ENCODE measurements around the gene PLAAT5. TPM values are rescaled to one million over a fixed set of nuclear protein-coding genes. Genes with fewer than 3 reads are reported as not detected.
"Not testable (repeated sequence)": the region's sequence is repeated elsewhere in the genome, so short reads cannot be mapped to it uniquely, and the experiment has no call there.

PLAAT5 gene
- total RNA-seq, 1 donor from 2014 or later, result 3.7 TPM

- Histone ChIP-seq H3K4me3 (ENCODE audit: low read length in 3 of 3) (no peak overlapping the region), H3K36me3 (ENCODE audit: control insufficient read depth in 3 of 3, insufficient read depth in 3 of 3, low read length in 3 of 3) (no peaks in the 10 kb centered on the region), H3K27ac (ENCODE audit: low read depth, low read length) (no peak overlapping the region), H3K9ac (ENCODE audit: low read depth in 1 of 3, low read length in 3 of 3) (no peak overlapping the region), H3K27me3 (ENCODE audit: control insufficient read depth in 3 of 3, insufficient read depth in 3 of 3, low read length in 3 of 3) (no peaks in the 10 kb centered on the region), H3K9me3 (ENCODE audit: control insufficient read depth in 3 of 3, low read length in 3 of 3) (no peaks in the 10 kb centered on the region), H3K4me1 (ENCODE audit: control insufficient read depth in 3 of 3, insufficient read depth in 3 of 3, low read length in 3 of 3) (no peaks in the 10 kb centered on the region)
Measured at GRCh38 chr11:63530021-63530420, 39.1 kb upstream of the PLAAT5 start.

DNA sequence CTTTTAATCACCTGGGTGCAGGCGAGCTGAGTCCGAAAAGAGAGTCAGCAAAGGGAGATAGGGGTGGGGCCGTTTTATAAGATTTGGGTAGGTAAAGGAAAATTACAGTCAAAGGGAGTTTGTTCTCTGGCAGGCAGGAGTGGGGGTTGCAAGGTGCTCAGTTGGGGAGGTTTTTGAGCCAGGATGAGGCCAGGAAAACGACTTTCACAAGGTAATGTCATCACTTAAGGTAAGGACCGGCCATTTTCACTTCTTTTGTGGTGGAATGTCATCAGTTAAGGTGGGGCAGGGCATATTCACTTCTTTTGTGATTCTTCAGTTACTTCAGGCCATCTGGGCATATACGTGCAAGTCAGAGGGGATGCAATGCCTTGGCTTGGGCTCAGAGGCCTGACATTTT lies 38.4 kb upstream of the PLAAT5 start:
- not testable (repeated sequence) for H3K27me3 ChIP-seq (ENCODE audit: control insufficient read depth in 3 of 3, insufficient read depth in 3 of 3, low read length in 3 of 3); H3K4me3 ChIP-seq (ENCODE audit: low read length in 3 of 3); H3K9ac ChIP-seq (ENCODE audit: low read depth in 1 of 3, low read length in 3 of 3); H3K27ac ChIP-seq (ENCODE audit: low read depth, low read length); H3K9me3 ChIP-seq (ENCODE audit: control insufficient read depth in 3 of 3, low read length in 3 of 3); H3K4me1 ChIP-seq (ENCODE audit: control insufficient read depth in 3 of 3, insufficient read depth in 3 of 3, low read length in 3 of 3); H3K36me3 ChIP-seq (ENCODE audit: control insufficient read depth in 3 of 3, insufficient read depth in 3 of 3, low read length in 3 of 3)

DNA sequence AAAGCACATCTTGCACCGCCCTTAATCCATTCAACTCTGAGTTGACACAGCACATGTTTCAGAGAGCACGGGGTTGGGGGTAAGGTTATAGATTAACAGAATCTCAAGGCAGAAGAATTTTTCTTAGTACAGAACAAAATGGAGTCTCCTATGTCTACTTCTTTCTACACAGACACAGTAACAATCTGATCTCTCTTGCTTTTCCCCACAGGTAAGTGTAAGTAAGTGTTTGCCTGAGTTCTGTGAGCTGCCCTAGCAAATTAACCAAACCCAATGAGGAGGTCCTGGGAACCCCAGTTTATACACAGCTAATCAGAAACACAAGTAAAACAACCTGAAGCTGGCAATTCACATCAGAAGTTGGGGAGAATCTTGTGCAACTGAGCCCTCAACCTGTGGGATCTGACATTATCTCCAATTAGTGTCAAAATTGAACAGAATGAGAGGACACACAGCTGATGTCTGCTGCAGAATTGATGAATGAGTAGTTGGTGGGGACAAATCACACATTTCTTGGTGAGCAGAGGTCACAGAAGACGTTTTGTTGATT lies 37.8 kb upstream of the PLAAT5 start:
- not testable (repeated sequence) for H3K36me3 ChIP-seq (ENCODE audit: control insufficient read depth in 3 of 3, insufficient read depth in 3 of 3, low read length in 3 of 3); H3K27ac ChIP-seq (ENCODE audit: low read depth, low read length); H3K9ac ChIP-seq (ENCODE audit: low read depth in 1 of 3, low read length in 3 of 3); H3K9me3 ChIP-seq (ENCODE audit: control insufficient read depth in 3 of 3, low read length in 3 of 3); H3K27me3 ChIP-seq (ENCODE audit: control insufficient read depth in 3 of 3, insufficient read depth in 3 of 3, low read length in 3 of 3); H3K4me3 ChIP-seq (ENCODE audit: low read length in 3 of 3); H3K4me1 ChIP-seq (ENCODE audit: control insufficient read depth in 3 of 3, insufficient read depth in 3 of 3, low read length in 3 of 3)

GRCh38 chr11:63528156-63528555 lies 37.2 kb upstream of the PLAAT5 start:
- not testable (repeated sequence) for H3K4me3 ChIP-seq (ENCODE audit: low read length in 3 of 3); H3K9me3 ChIP-seq (ENCODE audit: control insufficient read depth in 3 of 3, low read length in 3 of 3); H3K36me3 ChIP-seq (ENCODE audit: control insufficient read depth in 3 of 3, insufficient read depth in 3 of 3, low read length in 3 of 3); H3K27ac ChIP-seq (ENCODE audit: low read depth, low read length); H3K4me1 ChIP-seq (ENCODE audit: control insufficient read depth in 3 of 3, insufficient read depth in 3 of 3, low read length in 3 of 3); H3K27me3 ChIP-seq (ENCODE audit: control insufficient read depth in 3 of 3, insufficient read depth in 3 of 3, low read length in 3 of 3); H3K9ac ChIP-seq (ENCODE audit: low read depth in 1 of 3, low read length in 3 of 3)

DNA sequence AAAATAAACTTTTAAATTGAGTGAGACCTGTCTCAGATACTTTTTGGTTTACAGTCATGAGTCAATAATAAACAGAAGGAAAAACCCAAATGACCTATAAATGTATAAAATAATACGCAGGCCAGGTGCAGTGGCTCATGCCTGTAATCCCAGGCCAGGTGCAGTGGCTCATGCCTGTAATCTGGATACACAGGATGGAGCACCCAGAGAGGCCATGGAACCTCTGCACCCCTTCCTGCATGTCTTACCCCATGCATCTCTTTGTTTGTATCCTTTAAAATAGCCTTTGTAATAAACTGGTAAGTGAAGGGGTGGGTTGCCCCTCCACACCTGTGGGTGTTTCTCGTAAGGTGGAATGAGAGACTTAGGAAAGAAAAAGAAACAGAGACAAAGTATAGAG lies 36.7 kb upstream of the PLAAT5 start:
- Histone ChIP-seq H3K27me3 (ENCODE audit: control insufficient read depth in 3 of 3, insufficient read depth in 3 of 3, low read length in 3 of 3) (no peaks in the 10 kb centered on the region), H3K27ac (ENCODE audit: low read depth, low read length) (no peak overlapping the region), H3K4me1 (ENCODE audit: control insufficient read depth in 3 of 3, insufficient read depth in 3 of 3, low read length in 3 of 3) (no peaks in the 10 kb centered on the region), H3K9ac (ENCODE audit: low read depth in 1 of 3, low read length in 3 of 3) (no peak overlapping the region), H3K4me3 (ENCODE audit: low read length in 3 of 3) (no peak overlapping the region), H3K9me3 (ENCODE audit: control insufficient read depth in 3 of 3, low read length in 3 of 3) (peaks cover 0 to 5% (median 0%) of the 10 kb centered on the region in 3 donors), H3K36me3 (ENCODE audit: control insufficient read depth in 3 of 3, insufficient read depth in 3 of 3, low read length in 3 of 3) (no peaks in the 10 kb centered on the region)

- Histone ChIP-seq H3K27me3 (ENCODE audit: control insufficient read depth in 3 of 3, insufficient read depth in 3 of 3, low read length in 3 of 3) (no peaks in the 10 kb centered on the region), H3K27ac (ENCODE audit: low read depth, low read length) (no peak overlapping the region), H3K4me3 (ENCODE audit: low read length in 3 of 3) (no peak overlapping the region), H3K9ac (ENCODE audit: low read depth in 1 of 3, low read length in 3 of 3) (no peak overlapping the region), H3K36me3 (ENCODE audit: control insufficient read depth in 3 of 3, insufficient read depth in 3 of 3, low read length in 3 of 3) (no peaks in the 10 kb centered on the region), H3K4me1 (ENCODE audit: control insufficient read depth in 3 of 3, insufficient read depth in 3 of 3, low read length in 3 of 3) (no peaks in the 10 kb centered on the region), H3K9me3 (ENCODE audit: control insufficient read depth in 3 of 3, low read length in 3 of 3) (peaks cover 0 to 5% (median 0%) of the 10 kb centered on the region in 3 donors)
Measured at GRCh38 chr11:63523151-63523550, 32.2 kb upstream of the PLAAT5 start.

- H3K9ac ChIP-seq (ENCODE audit: low read depth in 1 of 3, low read length in 3 of 3), result no peak overlapping the region
- H3K4me3 ChIP-seq (ENCODE audit: low read length in 3 of 3), result no peak overlapping the region
- no peaks in the 10 kb centered on the region for H3K27me3 ChIP-seq (ENCODE audit: control insufficient read depth in 3 of 3, insufficient read depth in 3 of 3, low read length in 3 of 3)
- H3K4me1 ChIP-seq (ENCODE audit: control insufficient read depth in 3 of 3, insufficient read depth in 3 of 3, low read length in 3 of 3), result no peaks in the 10 kb centered on the region
- H3K9me3 ChIP-seq (ENCODE audit: control insufficient read depth in 3 of 3, low read length in 3 of 3), result peaks cover 0 to 5% (median 0%) of the 10 kb centered on the region in 3 donors
- no peak overlapping the region for H3K27ac ChIP-seq (ENCODE audit: low read depth, low read length)
- H3K36me3 ChIP-seq (ENCODE audit: control insufficient read depth in 3 of 3, insufficient read depth in 3 of 3, low read length in 3 of 3), result no peaks in the 10 kb centered on the region
Measured at GRCh38 chr11:63521896-63522295, 30.9 kb upstream of the PLAAT5 start.

DNA sequence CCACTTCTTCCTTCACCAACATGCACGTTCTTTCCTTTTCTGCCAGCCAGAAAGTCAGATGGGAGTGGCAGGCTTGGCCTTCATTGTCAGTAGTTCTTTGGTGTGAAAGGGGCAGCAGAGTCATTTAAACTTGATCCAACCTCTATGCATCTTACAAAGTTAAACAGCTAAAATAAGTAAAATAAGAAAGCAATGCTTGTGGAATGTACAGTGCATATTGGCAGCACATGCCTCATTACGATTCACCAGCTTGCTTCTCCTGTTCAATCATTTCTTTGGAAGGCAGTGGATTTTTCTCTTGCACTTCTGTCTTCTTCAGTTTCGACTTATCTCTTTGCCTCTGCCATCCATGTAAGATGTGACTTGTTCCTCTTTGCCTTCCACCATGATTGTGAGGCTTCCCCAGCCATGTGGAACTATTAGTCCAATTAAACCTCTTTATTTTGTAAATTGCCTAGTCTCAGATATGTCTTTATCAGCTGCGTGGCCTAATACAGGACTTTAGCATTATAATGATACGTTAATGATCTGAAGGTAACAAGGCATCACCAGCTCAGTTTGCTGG lies 29.7 kb upstream of the PLAAT5 start:
- no peaks in the 10 kb centered on the region for H3K27me3 ChIP-seq (ENCODE audit: control insufficient read depth in 3 of 3, insufficient read depth in 3 of 3, low read length in 3 of 3)
- peaks cover 0 to 5% (median 0%) of the 10 kb centered on the region in 3 donors for H3K9me3 ChIP-seq (ENCODE audit: control insufficient read depth in 3 of 3, low read length in 3 of 3)
- H3K4me3 ChIP-seq (ENCODE audit: low read length in 3 of 3), result no peak overlapping the region
- no peaks in the 10 kb centered on the region for H3K4me1 ChIP-seq (ENCODE audit: control insufficient read depth in 3 of 3, insufficient read depth in 3 of 3, low read length in 3 of 3)
- no peak overlapping the region for H3K9ac ChIP-seq (ENCODE audit: low read depth in 1 of 3, low read length in 3 of 3)
- no peaks in the 10 kb centered on the region for H3K36me3 ChIP-seq (ENCODE audit: control insufficient read depth in 3 of 3, insufficient read depth in 3 of 3, low read length in 3 of 3)
- H3K27ac ChIP-seq (ENCODE audit: low read depth, low read length), result no peak overlapping the region

- no peaks in the 10 kb centered on the region for H3K36me3 ChIP-seq (ENCODE audit: control insufficient read depth in 3 of 3, insufficient read depth in 3 of 3, low read length in 3 of 3)
- H3K4me3 ChIP-seq (ENCODE audit: low read length in 3 of 3), result no peak overlapping the region
- H3K9ac ChIP-seq (ENCODE audit: low read depth in 1 of 3, low read length in 3 of 3), result no peak overlapping the region
- H3K4me1 ChIP-seq (ENCODE audit: control insufficient read depth in 3 of 3, insufficient read depth in 3 of 3, low read length in 3 of 3), result peaks cover 0 to under 1% (median 0%) of the 10 kb centered on the region in 3 donors
- H3K9me3 ChIP-seq (ENCODE audit: control insufficient read depth in 3 of 3, low read length in 3 of 3), result no peaks in the 10 kb centered on the region
- H3K27ac ChIP-seq (ENCODE audit: low read depth, low read length), result no peak overlapping the region
- no peaks in the 10 kb centered on the region for H3K27me3 ChIP-seq (ENCODE audit: control insufficient read depth in 3 of 3, insufficient read depth in 3 of 3, low read length in 3 of 3)
Measured at GRCh38 chr11:63518548-63518947, 27.6 kb upstream of the PLAAT5 start.

GRCh38 chr11:63517156-63517555 lies 26.2 kb upstream of the PLAAT5 start:
- Histone ChIP-seq H3K9me3 (ENCODE audit: control insufficient read depth in 3 of 3, low read length in 3 of 3) (no peaks in the 10 kb centered on the region), H3K4me3 (ENCODE audit: low read length in 3 of 3) (no peak overlapping the region), H3K27ac (ENCODE audit: low read depth, low read length) (no peak overlapping the region), H3K36me3 (ENCODE audit: control insufficient read depth in 3 of 3, insufficient read depth in 3 of 3, low read length in 3 of 3) (no peaks in the 10 kb centered on the region), H3K27me3 (ENCODE audit: control insufficient read depth in 3 of 3, insufficient read depth in 3 of 3, low read length in 3 of 3) (no peaks in the 10 kb centered on the region), H3K4me1 (ENCODE audit: control insufficient read depth in 3 of 3, insufficient read depth in 3 of 3, low read length in 3 of 3) (peaks cover 0 to 6% (median 1%) of the 10 kb centered on the region in 3 donors), H3K9ac (ENCODE audit: low read depth in 1 of 3, low read length in 3 of 3) (no peak overlapping the region)

Data from skeletal muscle tissue (tissue), 4 donors.